ENCODE results near the gene CAVIN1. TPM values are rescaled to one million over a fixed set of nuclear protein-coding genes. Genes with fewer than 3 reads are reported as not detected.
"Not testable (repeated sequence)": the region's sequence is repeated elsewhere in the genome, so short reads cannot be mapped to it uniquely, and the experiment has no call there.

The CAVIN1 gene
- polyA plus RNA-seq, 1 donor, result 47.4 TPM

DNA sequence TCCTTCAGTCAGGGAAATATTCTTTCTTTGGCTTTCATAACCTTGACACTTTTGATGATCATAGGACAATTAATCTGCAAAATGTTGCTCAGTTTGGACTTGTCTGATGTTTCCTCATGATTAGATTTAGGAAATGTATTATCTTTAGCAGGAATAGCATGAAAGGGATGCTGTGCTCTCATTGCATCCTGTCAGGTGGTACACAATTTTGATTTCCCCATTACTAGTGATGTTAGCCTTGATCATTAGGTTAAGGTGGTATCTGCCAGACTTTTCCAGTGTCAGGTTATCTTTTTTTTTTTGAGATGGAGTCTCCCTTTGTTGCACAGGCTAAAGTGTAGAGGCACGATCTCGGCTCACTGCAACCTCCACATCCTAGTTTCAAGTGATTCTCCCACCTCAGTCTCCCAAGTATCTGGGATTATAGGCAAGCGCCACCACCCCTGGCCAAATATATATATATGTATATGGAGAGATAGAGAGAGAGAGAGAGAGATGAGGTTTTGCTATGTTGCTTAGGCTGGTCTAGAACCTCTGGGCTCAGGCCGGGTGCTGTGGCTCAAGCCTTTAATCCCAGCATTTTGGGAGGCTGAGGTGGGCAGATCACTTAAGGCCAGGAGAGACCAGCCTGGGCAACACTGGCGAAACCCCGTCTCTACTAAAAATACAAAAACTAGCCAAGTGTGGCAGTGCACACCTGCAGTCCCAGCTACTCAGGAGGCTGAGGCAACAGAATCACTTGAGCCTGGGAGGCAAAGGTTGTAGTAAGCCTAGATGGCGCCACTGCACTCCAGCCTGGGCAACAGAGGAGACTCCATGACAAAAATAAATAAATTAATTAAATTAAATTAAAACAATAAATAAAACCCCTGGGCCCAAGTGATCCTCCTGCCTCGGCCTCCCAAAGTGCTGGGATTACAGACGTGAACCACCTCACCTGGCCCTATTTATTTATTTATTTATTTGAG is 15.8 kb upstream of the CAVIN1 start:
- no peak for DNase-seq

DNA sequence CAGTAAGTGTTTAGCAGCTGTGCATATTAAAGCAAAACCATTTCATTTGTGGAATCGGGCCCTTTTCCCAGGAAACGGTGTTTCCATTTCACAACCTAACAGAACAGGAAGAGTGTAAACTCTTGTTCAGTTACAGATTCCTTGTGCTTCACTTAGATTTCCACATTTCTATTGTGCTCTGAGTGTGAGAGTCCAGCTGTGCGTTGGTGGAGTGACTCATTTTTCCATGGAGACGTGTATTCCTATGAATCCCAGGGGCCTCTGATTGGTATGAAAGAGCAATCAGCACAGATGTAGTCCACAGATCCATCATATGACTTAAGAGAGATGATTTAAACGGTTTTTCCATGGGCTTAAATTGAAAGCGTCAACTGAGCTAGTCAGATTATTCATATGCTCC is 13.3 kb upstream of the CAVIN1 start:
- DNase-seq, result no peak

DNA sequence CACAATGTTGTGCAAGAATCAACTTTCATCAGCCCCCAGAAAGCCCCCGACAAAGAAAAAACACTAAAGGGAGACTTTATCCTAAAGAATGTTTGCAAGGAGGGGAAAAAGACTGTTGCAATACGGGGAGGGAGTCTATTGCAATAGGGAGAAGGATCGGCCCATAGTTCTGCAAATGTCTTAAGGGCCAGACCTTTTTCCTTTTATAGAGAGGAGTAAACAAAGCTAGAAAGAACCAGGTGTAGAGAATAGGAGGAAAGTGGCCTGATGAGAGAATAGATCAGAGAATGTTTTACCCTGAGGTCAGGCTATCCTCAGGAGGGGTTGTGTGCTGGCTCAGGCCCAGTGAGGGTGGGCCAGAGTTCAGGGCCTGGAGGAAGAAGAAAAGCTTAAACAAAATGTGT is 8.7 kb upstream of the CAVIN1 start:
- no peak for DNase-seq

DNA sequence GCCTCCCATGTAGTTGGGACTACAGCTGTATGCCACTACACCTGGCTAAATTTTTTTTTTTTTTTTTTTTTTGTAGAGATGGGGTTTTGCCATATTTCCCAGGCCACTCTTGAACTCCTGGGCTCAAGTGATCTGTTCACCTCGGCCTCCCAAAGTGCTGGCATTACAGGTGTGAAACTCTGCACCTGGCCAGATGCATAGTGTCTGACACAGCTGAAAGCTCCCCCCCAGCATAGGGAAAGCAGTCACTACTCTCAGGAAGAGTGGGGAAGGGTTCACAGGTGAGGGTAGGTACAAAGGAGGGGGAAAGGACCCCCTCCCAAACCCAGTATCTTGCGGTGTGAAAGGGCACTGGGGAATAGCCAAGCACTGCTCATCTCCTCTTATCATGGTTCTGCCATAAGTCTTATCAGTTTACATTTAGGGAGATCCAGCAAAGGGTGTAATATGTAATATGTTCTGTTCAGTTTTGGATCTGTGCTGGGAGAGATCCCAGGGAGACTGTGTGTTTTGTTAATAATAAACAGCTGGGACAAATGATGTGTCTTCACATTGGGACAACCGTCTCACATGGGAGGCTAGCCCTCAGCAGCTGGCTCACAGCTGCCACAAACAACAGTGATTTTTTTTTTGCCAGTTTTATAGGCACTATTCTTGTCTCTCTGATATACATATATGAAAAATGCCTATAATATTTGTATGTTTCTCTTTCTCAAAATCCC is 6.8 kb upstream of the CAVIN1 start:
- no peak for DNase-seq

DNA sequence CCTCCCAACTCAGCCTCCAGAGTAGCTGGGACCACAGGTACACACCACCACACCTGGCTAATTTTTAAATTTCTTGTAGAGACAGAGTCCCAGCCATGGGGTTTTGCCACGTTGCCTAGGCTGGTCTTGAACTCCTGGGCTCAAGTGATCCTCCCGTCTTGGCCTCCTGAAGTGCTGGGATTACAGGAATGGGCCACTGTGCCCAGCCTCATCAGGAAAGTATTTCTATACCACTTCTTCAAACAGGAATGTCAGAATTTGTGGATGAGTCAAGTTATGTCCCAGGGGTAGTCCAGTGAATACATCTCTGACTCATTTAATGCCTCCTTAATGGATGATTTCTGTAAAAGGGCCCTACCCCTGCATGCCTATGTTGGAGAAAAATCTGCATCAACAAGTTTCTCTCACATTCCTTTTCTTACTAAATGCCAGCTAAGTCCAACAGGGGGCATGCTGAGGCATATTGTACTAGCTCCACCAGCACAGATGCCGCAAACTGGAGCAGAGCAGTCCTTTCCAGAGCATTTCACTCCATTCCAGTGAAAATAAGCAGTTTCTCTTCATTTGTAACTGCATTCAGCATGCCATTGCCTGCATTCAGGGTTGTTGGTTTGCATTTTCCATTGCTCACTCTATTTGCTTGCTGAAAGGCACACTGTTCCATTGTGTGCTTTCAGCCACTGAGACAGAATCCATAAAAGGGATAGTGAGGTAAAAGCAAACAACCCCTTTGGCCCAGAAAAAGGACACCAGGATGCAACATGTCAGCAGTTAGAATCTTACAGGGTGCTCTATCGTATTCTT is 5.3 kb upstream of the CAVIN1 start:
- no peak for DNase-seq

DNA sequence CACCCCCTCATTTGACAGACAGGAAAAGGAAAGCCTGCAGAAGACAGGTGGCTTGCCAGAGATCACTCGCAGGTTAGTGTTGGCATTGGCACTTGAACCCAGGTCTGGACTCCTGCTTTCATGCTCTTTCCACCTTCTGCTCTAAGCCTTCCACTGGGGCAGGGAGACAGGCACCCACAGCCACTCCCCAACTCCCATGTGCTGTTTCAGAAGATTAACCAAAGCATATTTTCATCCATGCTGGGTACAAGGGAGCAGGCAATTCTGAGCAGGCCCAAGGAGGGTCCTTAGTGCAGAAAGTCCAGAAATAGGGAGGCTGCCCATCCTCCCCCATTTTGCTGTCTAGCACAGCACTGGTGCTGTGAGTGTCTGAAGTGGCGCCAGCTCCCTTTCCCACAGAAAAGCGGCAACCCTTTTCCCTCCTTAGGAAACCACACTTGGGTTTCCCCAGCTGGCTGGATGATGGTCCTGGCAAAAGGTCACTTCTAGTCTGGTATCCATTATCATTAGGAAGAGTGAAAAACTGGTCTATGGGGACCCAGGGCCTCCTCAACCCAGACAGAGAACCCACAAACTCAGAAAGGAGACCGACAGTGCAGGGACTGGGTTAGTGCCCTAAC is 2.0 kb upstream of the CAVIN1 start:
- no peak for DNase-seq

DNA sequence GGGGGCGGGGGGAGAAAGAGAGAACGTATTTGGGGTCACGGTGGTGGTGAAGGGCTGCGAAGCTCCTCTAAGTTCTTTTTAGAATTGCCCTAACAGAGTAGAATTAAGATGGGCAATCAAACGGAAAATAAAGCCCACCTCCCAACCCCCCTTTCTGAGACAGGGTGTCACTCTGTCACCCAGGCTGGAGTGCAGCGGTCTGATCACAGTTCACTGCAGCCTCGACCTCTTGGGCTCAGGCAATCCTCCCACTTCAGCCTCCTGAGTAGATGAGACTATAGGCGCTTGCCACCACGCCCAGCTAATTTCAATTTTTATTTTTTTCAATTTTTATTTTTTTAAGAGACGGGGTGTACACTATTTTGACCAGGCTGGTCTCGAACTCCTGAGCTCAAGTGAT is 710 bp upstream of the CAVIN1 start:
- no peak for DNase-seq

DNA sequence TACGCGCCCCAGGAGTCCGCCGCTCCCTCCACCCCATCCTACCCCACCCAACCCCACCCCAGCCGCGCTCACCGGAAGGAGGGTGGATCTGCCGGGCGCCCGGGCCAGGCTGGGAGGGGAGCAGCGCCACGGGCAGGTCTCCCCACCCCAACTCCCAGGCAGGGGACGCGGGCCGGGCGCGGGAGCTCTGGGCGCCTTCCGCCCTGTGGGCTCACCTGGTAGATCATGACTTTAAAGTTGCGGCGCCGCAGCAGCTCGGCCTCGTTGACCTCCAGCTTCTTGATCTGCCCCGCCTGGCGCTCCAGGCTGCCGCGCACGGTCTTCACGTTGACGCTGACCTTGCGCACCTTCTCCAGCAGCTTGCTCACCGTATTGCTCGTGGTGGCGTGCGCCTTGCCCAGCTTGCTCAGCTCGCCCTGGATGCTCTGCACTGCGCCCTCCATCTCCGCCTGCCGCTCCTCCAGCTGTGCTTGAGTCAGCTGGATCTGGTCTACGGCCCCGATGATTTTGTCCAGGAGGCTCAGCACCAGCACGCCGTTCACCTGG is 571 bp downstream of the CAVIN1 start:
- no peak for DNase-seq

DNA sequence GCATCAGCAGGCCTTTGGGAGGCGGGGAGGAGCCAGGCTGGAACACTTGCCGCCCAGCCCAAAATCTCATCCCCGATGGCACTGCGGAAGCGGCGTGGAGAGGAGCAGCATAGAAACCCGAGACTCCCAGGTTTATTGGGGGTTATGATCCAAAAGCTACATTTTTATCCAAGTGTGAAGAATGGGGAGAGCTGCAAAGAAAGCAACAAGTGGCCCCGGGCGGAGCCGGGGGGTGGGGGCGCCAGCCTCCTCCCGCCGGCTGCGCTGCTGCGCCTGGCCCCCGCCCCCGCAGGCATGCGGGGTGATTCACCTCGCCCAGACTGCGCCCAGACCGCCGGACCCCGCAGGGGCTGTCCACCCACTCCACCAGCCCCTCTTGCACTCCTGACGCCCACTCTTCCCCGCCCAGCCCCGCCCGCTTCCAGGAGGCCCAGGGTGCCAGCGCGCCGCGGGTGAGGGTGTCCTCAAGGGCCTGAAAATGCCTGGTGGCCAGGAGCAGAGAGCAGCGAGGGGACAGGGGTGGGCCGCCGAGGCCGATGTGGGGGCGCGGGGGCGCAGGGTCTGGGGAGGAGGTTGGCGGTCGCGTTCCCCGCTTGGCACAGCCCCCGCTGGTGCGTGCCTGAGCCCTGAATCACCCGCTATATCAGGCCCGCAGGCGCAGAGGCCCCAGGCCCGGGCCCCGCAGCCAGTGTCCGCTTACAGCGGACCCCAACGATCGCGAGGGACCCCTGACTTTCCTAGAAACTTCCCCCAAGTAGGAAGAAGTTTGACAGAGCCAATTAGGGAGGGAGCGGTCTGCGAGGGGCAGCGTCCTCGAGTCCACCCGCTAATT is 1.3 kb downstream of the CAVIN1 start:
- no peak for DNase-seq

DNA sequence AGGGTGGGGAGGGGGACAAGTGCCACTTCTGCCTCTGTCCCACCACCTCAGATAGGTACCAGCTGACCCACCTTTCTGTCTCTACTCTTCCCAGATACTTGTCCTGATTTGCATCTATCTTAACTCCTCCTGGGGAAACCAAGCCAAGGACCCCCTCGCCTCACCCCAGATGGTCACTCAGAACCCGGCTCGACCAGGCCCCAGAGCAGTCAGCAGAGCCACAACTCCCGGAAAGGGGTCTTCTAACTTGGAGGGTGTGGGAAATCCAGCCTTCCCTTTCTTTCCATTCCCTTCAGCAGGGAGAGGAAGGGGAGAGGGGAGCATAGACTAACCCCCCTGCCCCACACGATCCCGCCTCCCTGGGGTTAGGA is 1.9 kb downstream of the CAVIN1 start:
- DNase-seq, result no peak

DNA sequence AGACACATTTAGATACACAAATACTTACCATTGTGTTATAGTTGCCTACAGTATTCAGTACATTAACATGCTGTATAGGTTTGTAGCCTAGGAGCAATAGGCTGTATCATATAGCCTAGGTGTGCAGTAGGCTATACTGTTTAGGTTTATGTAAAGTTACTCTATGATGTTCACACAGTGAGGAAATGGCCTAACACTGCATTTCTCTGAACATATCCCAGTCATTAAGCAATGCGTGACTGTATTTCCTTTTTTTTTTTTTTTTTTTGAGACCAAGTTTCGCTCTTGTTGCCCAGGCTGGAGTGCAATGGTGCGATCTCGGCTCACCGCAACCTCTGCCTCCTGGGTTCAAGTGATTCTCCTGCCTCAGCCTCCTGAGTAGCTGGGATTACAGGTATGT is 5.1 kb downstream of the CAVIN1 start:
- not testable (repeated sequence) for DNase-seq

DNA sequence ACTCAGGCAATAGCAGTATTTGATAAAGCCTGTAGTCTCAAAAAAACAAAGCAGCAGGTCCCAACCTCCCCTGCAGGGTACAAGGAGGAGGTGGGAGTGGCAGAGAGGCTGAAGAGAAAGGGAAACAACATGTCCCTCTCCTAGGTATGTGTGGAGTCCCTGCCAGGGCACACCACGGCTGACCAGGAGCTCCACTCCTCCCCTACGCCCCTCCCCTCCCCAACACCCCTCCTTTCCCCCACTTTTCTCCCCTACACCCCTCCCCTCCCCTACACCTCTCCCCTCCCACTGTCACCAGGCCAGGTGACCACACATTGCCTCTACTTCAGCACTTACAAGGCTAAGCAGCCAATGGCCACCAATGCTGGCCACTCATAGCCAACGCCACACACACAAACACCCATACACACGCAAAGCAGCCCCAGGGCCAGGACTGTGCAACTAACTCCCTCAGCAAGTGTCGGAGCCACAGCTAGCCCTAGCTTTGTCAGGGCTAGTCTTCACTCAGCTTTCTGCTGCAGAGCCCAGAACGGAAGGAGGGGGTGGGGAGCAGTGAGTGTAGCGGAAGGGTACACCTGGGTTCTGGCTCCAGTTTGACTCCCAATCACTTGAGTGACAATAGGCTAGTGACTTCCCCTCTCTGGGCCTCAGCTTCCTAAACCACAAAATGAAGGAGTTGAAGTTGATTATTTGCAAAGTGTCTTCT is 8.2 kb downstream of the CAVIN1 start:
- no peak for DNase-seq

DNA sequence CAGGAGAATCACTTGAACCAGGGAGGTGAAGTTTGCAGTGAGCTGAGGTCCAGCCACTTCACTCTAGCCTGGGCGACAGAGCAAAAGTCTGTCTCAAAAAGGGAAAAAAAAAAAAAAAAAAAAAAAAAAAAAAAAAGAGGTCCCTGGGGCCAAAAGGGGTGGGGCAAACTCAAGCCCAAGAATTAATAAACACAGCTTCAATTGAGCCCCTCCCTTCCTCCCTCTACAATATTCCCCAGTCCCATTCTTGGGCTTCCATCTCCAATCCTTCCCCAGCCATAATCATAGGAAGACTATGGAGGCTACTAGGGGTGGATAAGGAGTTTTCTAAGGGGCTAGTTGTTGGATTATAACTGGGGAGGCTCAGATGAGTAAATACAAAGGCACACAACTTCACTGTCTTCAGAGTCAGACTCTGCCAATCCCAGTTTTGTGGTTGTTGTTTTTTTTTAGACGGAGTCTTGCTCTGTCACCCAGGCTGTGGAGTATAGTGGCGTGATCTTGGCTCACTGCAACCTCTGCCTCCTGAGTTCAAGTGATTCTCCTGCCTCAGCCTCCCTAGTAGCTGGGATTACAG is 9.5 kb downstream of the CAVIN1 start:
- DNase-seq, result no peak

DNA sequence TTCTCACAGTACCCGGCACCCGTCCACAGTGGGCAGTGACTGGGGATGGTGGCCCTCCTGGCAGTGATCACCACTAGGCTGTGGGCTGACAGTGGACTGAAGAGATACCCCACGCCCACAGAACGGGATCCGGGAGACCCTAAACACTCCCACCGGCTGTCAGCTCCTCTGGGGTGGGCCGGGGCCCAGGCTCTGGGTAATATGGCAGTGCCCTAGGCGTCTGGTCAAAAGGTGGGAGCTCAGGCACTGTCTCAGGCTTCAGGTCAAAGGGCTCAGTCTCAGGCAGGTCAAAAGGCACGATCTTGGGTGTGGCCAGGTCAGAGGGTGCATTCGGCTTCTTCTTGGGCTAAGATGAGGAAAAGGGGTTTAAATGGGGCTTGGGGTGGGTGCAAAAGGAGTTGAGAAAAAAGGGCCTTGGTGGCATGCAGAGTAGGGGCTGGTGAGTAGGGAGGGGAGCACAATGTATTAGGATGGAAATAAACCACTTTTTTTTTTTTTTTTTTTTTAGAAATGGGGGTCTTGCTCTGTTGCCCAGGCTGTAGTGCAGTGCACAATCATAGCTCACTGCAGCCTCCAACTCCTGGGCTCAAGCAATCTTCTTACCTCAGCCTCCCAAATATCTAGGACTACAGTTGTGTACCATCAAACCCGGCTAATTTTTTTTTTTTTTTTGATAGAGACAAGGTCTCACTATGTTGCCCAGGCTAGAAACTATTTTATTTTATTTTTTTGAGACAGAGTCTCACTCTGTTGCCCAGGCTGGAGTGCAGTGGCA is 11.0 kb downstream of the CAVIN1 start:
- no peak for DNase-seq

DNA sequence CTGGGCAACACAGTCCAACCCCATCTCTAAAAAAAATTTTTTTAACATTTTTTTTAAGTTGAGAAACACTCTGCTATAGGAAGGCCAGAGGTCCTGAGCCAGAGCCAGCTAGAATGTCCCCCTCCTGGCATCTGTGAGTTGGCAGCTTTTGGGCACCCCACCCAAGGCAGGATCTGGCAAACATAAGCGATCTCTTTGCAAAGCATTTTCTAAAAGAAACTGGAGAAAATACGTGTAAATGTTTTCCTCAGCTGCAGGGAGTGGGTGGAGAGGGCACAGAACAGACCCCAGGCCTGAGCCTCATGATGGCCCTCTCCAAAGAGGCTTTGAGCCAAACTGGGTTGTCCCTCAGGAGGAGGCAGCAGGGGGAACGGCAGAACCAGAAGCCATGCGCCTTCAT is 11.7 kb downstream of the CAVIN1 start:
- DNase-seq, result no peak

DNA sequence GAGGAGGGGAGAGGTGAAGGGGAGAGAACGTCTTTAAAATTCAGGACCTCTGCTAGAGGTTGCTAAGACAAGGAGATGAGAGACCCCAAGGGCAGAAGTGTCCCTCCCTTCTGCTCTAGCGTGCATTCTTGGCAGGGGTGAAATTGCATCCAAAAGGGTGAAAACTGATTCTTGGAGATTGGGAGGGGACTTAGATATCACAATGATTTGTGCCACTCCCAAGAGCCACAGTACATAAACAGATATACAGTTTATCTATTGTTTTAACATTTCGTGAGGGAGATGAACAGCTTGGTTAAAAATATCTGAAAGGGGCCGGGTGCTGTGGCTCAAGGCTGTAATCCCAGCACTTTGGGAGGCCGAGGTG is 12.8 kb downstream of the CAVIN1 start:
- DNase-seq, result no peak

DNA sequence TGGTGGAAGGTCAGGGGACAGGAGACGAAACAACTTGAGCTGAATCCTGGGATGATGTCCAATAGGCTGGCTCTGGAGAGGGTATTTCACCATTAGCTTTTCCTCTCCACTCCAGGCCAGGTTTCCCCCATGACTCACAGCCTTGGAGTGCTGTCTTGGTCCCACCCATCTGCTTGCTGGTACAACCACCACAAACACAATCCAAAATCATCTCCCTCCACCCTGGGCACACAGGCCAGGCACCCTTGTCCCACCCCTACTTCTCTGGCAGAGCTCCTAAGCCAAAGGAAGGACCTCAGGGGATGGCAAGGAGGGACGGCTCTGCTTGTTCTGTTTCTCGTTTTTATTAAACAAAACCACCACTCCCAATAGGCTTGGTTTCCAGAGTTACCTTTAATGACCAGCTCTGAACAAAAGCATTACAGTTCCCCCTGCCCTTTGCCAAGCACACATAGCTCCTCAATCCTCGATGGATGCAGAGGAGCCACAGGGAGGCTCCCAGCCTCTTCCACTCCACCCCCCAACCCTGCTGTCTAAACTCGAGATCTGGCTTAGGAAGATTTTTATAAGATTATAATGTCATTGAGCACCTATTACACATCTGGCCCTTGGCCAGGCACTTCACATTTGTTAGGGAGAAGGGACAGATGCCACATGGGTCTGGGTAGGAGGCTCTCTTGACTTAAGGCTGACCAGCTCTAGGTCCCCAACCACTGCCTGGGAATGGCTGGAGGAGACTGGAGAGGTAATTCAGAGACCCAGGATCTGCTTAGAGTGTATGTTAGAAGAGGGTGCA is 13.3 kb downstream of the CAVIN1 start:
- DNase-seq, result no peak

DNA sequence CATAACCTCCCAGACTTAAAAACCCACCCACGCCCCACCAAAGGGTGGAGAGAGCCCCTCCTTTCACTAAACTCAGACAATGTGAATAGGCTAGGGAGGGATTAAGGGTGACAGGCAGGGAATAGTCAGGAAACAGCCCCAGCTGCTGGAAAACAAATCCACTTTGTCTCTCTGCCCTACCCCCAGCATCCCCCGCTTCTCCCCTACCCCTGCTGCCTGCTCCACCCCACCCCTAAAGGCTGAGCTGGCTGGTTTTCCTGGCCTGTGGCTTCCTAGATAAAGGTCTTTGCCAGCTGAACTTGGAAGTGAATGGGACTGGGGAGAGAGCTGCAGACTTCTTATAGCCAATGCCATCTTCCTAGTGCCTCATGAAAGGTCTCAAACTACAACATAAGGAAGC is 15.0 kb downstream of the CAVIN1 start:
- no peak for DNase-seq
